ENCODE data around the gene IGLL5. TPM values are rescaled to one million over a fixed set of nuclear protein-coding genes. Genes with fewer than 3 reads are reported as not detected.

Gene IGLL5
- total RNA-seq, 3 donors from 2014 or later: 0.79 TPM; not detected in 2

DNA sequence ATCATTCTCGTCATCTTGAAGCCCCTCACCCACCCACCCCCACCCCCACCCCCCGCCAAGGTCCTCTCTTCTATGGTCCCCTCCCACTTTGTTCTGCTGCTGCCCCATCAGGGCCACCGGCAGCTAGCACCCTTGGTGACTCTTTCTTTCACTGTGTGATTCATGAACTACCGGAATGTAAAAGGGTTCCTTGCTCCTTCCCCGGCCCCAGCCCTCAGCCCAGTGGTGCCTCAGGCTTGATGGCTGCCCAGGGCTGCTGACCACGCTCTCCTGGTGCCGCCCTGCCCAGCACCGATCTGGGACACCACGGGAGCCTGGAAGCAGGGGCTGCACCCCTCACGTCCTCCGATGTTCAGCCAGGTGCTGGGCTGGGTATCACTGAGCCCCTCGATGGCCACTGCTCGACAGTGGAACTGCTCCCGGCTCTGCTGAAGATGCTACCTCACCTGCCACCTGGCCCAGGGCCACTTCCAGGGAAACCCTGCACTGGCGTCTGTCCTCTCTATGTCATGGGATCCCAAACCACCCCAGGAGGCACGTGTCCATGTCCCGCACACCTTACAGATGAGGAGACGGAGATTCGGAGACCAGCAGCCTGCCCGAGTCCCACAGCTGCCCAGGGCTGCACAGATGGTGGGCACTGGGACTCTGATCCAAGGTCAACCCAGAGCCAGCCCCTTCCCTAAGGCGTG, 39.7 kb downstream of the IGLL5 start:
- Mint-ChIP-seq H3K27me3 (ENCODE audit: low read depth) (no peaks in the 10 kb centered on the region), H3K4me1 (ENCODE audit: low read depth) (peaks cover 21% of the 10 kb centered on the region), H3K4me3 (no peak overlapping the region), H3K9me3 (no peaks in the 10 kb centered on the region), H3K36me3 (ENCODE audit: insufficient read depth) (no peaks in the 10 kb centered on the region)
- DNase-seq: no peak
- no peak for ATAC-seq

DNA sequence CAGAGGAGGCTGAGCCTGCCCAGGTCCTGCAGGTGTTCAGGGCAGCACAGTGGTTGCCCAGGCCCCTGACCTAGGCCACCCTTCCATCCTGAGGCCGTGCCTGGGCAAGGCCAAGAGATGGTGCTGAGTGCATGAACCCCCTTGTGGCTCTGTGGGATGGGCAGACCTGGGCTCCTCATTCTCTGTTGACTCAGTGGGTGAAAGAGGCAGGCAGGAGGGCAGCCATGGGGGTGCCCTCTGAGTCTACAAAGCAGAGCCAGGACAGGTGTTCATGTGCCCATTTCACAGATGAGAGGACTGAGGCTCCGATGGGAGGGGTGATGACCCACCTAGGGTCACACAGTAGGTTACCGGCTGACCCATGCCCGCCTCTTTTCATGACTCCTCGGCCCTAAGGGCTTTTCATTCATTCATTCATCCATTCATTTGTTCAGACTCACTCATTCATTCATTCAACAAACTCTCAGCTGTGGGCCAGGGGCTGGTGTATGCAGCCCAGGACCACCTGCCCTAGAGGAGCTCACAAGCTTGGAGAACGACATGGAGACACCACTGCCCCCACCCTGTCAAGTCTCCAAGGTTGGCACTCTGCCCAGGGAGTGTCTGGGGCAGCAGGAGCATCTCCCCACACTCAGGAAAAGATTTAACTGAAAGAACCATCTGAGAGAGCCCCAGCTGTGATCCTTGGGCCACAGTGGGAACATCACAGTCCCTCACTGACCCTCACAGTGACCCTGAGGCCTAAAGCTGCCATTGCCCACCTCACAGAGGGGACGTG, 40.5 kb downstream of the IGLL5 start:
- DNase-seq (no peak), ATAC-seq (no peak)
- Mint-ChIP-seq H3K9me3 (no peaks in the 10 kb centered on the region), H3K27me3 (ENCODE audit: low read depth) (no peaks in the 10 kb centered on the region), H3K4me1 (ENCODE audit: low read depth) (peaks cover 21% of the 10 kb centered on the region), H3K36me3 (ENCODE audit: insufficient read depth) (no peaks in the 10 kb centered on the region), H3K4me3 (no peak overlapping the region)

DNA sequence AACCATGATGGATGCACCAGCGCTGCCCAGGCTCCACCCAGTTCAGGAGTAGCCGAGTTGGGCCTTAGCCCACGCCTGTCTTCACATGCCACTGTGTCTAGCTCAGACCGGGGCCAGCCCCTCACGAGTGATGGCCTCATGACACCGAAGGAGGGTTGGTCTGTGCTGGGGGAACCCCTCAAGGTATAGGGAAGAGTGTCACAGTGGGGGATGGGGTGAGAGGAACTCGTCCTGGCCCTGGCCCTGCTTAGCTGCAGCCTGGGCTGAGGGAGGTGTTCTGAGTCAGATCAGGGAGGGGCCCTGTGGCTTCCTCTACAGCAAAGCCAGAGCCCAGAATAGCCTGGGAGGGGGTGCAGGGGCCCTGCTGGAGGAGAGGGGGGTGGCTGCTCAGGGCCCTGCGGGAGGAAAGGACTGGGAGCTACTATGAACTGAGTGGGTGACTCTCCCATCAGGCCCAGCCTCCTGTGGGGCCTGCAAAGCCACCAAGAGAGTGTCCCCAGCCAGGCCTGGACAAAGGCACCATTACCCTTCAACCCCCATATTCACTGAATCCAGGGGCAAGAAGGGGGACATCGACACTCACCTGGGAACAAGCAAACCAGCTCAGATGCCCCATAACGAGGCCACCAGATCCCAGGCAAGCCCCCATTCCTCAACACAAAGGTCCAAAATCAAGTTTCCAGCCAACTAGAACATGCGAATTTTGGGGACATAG, 41.2 kb downstream of the IGLL5 start:
- H3K4me3 Mint-ChIP-seq: no peak overlapping the region
- peaks cover 23% of the 10 kb centered on the region for H3K4me1 Mint-ChIP-seq (ENCODE audit: low read depth)

DNA sequence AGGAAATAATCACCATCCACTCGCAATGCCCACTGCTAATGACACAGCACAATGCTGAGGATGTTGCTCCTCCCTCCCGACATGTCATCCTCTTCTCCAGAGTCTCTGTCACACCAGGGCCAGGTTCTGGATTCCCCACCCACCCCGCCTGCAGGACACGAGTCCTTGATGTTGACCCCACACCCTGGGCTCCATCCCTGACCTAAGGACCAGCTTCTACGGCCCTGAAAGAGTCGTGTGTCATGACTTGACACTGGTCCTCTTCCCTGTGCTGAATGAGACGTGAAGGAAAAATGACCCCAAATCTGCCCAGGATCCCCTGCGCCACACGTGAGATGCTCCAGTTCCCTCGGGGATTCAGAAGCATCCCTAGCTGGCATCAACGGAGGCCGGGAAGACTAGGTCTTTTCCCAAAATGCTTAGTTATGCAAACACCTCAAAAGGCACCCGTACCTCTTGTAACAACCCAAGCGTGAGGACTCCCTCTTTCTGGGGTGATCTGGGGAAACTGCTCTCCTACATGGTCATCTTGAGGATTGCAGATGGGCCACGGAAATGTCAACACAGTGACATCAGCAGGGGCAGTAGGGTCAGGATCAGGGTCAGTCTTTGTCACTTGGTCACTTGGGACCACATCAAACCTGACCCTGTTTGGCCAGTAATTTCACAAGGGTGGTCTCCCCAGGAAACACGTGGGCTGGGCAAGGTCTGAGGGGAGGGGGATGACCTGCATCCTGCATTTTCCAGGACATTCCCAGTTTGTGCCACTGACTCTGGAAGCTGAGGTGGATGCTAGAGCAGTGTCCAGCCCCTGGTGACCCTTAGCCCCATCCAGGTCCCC, 42.0 kb downstream of the IGLL5 start:
- no peaks in the 10 kb centered on the region for H3K9me3 Mint-ChIP-seq

More for the DNA sequence above, 41.2 kb downstream of the IGLL5 start:
- Mint-ChIP-seq H3K9me3 (no peaks in the 10 kb centered on the region), H3K36me3 (ENCODE audit: insufficient read depth) (no peaks in the 10 kb centered on the region), H3K27me3 (ENCODE audit: low read depth) (no peaks in the 10 kb centered on the region)
- peak; percentile 12 for DNase-seq
- peak; percentile 71 to 85 for ATAC-seq

DNA sequence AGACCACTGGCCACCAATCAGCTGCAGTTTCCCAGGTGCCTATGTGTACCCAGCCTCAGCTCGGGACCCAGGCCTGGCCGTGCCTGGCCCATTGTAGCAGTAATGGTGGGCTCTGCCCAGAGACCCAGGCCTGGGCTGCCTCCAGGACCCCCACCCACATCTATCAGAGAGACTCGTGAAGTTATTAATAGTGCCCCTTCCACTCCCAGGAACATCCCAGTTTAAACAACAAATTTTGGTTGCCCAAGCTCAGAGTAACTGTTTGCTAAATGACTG, 42.5 kb downstream of the IGLL5 start:
- DNase-seq (no peak), ATAC-seq (no peak)
- no peak overlapping the region for H3K4me3 Mint-ChIP-seq
- peaks cover 21% of the 10 kb centered on the region for H3K4me1 Mint-ChIP-seq (ENCODE audit: low read depth)
- H3K27me3 Mint-ChIP-seq (ENCODE audit: low read depth): no peaks in the 10 kb centered on the region
- H3K36me3 Mint-ChIP-seq (ENCODE audit: insufficient read depth): no peaks in the 10 kb centered on the region
- no peaks in the 10 kb centered on the region for H3K9me3 Mint-ChIP-seq

More for the DNA sequence above, 42.0 kb downstream of the IGLL5 start:
- DNase-seq: no peak
- Mint-ChIP-seq H3K4me3 (no peak overlapping the region), H3K36me3 (ENCODE audit: insufficient read depth) (no peaks in the 10 kb centered on the region), H3K4me1 (ENCODE audit: low read depth) (peaks cover 21% of the 10 kb centered on the region), H3K27me3 (ENCODE audit: low read depth) (no peaks in the 10 kb centered on the region)
- no peak for ATAC-seq

DNA sequence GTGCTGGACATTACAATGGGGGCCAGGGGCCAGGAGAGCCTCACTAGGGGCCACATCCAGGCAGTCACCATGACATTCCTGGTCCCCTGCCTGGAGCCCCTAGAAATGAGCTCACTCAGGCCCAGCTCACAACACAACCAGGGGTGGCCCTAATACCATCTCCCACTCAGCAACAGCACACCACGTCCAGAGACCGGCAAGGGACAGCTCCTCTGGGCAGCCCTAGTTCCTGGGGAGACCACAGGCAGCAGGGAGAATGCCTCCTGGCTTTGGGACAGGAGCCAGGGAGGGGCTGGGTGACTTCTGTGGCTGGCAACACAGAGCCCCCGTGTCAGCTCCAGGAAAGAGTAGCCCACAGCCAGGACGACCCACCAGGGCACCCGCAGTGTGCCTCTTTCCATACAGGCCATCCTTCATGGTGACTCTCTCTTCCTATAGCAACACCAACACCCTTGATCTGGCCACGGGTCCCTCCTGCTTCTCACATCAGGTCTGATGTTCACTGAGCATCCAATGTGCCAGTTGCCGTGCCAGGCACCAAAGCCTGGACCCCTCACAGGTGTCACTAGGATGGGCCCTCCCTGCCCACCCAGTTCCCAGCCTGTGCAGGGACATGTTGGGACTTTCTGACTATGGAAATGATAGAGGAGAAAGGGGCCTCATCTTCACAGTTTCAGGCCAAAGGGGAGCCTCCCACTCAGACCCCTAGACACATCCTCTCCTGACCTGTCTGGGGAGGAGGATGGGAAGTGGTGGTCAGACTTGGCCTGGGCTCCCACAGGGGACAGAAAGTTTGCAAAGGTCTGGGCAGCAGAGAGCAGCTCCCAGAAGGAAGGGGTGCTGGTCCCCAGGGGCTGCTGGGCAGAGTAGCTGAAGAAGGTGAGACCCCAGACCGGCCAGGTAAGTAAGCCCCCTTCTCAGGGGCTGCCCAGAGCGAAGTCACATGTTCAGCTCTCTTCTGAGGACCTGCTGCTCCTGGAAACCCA, 43.2 kb downstream of the IGLL5 start:
- no peak for ATAC-seq
- no peaks in the 10 kb centered on the region for H3K27me3 Mint-ChIP-seq (ENCODE audit: low read depth)
- DNase-seq: no peak
- H3K4me3 Mint-ChIP-seq: no peak overlapping the region
- H3K9me3 Mint-ChIP-seq: no peaks in the 10 kb centered on the region
- H3K36me3 Mint-ChIP-seq (ENCODE audit: insufficient read depth): no peaks in the 10 kb centered on the region
- H3K4me1 Mint-ChIP-seq (ENCODE audit: low read depth): peaks cover 21% of the 10 kb centered on the region

DNA sequence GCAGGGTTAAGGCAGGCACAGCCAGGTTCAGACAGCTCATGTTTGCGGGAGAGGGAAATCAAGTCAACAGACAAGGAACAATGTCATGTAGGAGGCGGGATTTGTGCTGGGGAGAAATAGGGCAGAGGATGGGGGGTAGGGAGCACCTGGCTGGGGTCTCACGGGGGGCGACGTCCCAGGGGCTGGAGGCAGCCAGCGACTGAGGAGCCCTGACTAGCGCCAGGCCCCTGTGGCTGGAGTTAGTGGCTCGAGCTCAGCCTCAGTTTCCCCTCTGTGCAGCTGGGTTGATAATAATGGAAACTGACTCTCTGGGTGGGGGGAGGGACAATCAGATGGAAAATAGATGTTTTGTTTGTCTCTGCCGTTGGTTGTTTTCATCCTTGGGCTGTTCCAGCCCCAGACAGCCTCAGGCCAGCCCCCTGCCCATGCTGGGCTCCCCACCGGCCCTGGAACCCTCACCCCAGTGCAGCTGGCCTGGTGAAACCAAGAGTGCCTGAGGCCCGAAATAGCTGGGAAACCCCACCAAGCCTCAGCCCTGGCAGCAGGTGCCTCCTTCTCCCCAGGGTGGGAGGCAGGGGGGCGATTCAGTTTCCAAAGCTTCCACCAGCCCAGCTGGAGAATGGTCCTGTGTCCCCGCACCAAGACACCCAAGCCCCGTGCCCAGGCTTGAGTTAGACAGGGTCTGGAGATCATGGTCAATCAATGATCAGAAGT, 44.1 kb downstream of the IGLL5 start:
- ATAC-seq (no peak), DNase-seq (no peak)
- no peaks in the 10 kb centered on the region for H3K36me3 Mint-ChIP-seq (ENCODE audit: insufficient read depth)
- peaks cover 21% of the 10 kb centered on the region for H3K4me1 Mint-ChIP-seq (ENCODE audit: low read depth)
- H3K9me3 Mint-ChIP-seq: no peaks in the 10 kb centered on the region
- H3K4me3 Mint-ChIP-seq: no peak overlapping the region
- no peaks in the 10 kb centered on the region for H3K27me3 Mint-ChIP-seq (ENCODE audit: low read depth)

DNA sequence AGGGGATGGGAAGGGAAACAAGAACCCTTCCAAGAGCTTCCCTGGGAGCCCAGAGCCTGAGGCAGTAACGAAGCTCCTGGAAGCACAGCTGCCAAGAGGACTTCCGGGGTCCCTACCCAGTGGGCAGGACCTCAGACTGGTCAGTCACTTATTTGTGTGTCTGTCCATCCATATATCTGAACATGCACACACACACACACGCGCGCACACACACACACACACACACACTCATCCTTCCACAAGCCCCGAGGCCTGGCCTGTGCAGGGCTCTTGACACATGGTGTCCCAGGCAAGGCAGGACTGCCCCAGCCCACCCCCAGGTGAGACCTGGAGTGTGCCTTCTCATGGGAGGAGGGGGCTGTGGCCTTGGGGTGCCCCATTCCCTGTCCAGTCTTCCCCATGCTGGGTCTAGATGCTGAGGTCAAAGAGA, 44.9 kb downstream of the IGLL5 start:
- no peak for DNase-seq
- peaks cover 18% of the 10 kb centered on the region for H3K4me1 Mint-ChIP-seq (ENCODE audit: low read depth)
- no peaks in the 10 kb centered on the region for H3K9me3 Mint-ChIP-seq
- no peaks in the 10 kb centered on the region for H3K27me3 Mint-ChIP-seq (ENCODE audit: low read depth)
- H3K36me3 Mint-ChIP-seq (ENCODE audit: insufficient read depth): no peaks in the 10 kb centered on the region
- no peak overlapping the region for H3K4me3 Mint-ChIP-seq
- no peak for ATAC-seq

DNA sequence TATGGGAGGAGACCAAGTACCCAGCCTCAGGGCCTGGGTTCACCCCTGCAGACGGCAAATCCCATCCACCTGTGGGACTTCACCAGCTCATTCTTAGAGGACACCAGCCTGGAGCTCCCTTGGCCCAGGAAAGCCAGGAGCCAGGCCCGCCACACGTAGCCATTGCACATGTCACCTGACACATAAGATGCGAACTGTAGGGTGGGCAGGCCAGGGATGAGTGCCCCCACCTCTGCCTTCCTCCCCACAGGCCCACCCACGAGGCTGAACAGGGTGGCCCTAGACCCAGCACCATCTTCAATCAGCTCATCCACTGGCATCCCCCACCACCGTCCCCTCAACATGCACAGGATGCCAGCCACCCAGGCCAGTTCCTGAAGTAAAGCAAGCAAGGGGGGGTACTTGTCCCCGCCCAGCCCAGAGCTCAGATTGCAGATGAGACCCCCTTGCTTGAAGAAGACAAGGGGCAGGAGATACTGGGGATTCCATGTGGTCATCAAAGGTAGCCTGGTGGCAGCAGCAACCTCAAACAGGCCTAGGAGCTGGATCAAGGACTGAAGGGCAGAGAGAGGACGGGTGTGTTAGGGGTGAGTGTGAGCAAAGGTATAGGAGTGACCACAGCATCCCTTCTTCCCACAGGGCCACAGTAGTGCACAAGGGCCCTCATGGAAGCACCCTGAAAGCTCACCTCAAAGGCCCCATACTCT, 45.6 kb downstream of the IGLL5 start:
- Mint-ChIP-seq H3K36me3 (ENCODE audit: insufficient read depth) (no peaks in the 10 kb centered on the region), H3K27me3 (ENCODE audit: low read depth) (no peaks in the 10 kb centered on the region), H3K9me3 (no peaks in the 10 kb centered on the region), H3K4me3 (no peak overlapping the region), H3K4me1 (ENCODE audit: low read depth) (peaks cover 15% of the 10 kb centered on the region)
- ATAC-seq (no peak), DNase-seq (no peak)

DNA sequence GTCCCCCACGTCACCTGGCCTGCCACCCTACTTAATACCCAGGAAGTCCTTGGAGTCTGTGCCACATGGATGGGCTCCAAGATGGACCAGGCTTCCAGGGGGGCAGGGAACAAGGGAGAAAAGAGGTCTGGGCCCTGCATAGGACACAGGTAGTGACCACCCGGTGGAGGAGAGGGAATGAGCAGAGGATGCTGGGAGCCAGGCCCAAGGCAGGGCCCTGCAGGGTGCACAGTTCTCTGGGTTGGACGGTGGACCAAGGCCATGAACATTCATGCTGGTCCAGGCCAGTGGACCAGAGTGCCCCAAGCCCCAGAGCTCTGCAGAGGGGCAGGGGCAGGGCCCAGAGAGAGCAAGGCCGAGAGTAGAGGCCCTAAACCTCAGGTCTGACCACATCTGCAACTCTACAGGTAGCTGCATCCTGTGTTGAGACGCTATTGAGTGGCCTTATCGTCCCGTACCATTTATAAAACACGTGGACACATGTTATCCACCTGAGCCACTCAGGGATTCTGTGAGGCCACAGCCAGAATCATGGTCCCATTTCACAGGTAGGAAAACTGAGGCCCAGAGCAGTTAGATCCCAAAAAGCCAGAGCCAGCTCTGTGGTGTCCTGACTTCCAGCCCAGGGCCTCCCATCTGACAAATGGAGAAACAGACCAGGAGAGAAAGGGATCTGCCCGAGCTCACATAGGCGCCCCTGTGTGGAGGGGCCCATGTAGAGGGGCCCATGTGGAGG, 46.4 kb downstream of the IGLL5 start:
- H3K36me3 Mint-ChIP-seq (ENCODE audit: insufficient read depth): no peaks in the 10 kb centered on the region
- H3K27me3 Mint-ChIP-seq (ENCODE audit: low read depth): no peaks in the 10 kb centered on the region
- no peaks in the 10 kb centered on the region for H3K9me3 Mint-ChIP-seq
- ATAC-seq (no peak), DNase-seq (no peak)
- peaks cover 9% of the 10 kb centered on the region for H3K4me1 Mint-ChIP-seq (ENCODE audit: low read depth)
- H3K4me3 Mint-ChIP-seq: no peak overlapping the region

DNA sequence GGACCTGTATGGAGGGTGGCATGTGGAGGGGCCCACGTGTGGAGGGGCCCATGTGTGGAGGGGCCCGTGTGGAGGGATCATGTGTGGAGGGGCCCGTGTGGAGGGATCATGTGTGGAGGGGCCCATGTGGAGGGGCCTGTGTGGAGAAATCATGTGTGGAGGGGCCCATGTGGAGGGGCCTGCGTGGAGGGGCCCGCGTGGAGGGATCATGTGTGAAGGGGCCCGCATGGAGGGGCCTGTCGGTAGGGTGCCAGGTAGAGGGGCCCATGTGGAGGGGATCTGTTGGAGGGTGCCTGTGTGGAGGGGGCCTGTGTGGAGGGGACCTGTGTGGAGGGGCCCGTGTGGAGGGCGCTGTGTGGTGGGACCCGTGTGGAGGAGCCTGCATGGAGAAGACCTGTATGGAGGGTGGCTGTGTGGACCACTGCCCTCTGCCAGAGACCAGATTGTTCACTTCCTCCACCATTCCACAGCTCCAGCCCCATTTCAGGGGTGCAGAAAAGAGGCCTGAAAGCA, 47.0 kb downstream of the IGLL5 start:
- Mint-ChIP-seq H3K36me3 (ENCODE audit: insufficient read depth) (no peaks in the 10 kb centered on the region), H3K4me3 (no peak overlapping the region), H3K9me3 (no peaks in the 10 kb centered on the region), H3K4me1 (ENCODE audit: low read depth) (peaks cover 3% of the 10 kb centered on the region), H3K27me3 (ENCODE audit: low read depth) (no peaks in the 10 kb centered on the region)
- no peak for DNase-seq
- no peak for ATAC-seq

DNA sequence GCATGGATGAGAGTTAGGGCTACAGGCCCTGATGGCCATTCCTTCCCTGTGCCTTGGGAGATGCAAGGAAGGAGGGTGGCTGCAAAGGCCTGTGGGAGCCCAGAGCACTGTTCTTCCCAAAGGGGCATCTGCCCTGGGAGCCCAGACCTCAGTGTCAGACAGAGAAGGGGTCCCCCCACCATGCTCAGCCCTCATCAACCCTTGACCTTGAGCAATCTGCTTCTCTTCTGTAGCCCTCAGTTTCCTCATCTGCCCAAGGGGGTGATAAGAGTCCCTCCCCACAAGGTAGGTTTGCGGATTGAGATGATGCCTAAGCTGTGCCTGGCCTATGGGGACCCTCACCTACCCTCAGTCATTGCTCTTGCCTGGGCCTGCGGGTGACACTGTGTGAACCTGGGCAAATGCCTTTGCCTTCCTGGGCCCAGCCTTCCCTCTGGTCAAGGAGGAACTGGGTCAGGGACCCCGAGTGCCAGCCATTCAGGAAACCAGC, 47.5 kb downstream of the IGLL5 start:
- H3K4me3 Mint-ChIP-seq: no peak overlapping the region
- DNase-seq (no peak), ATAC-seq (no peak)
- H3K9me3 Mint-ChIP-seq: no peaks in the 10 kb centered on the region
- H3K27me3 Mint-ChIP-seq (ENCODE audit: low read depth): no peaks in the 10 kb centered on the region
- no peaks in the 10 kb centered on the region for H3K36me3 Mint-ChIP-seq (ENCODE audit: insufficient read depth)
- peaks cover 2% of the 10 kb centered on the region for H3K4me1 Mint-ChIP-seq (ENCODE audit: low read depth)

All from activated T-cell treated with anti-CD3 and anti-CD28 coated beads, Interleukin-2, amount 50 U/mL, for 4 hours (primary cell).